HG03097 (cell line): Measurements from ENCODE around the gene LIPN.
"Not testable (repeated sequence)": the region's sequence is repeated elsewhere in the genome, so short reads cannot be mapped to it uniquely, and the experiment has no call there.

Experiments
- ATAC-seq: cut with Tn5 transposase; IDR thresholded peaks from one replicate; pipeline ENCODE4 v1.9.1; 2021; ENCODE audit not compliant: unreplicated experiment, low FRiP score

LIPN gene, protein sequence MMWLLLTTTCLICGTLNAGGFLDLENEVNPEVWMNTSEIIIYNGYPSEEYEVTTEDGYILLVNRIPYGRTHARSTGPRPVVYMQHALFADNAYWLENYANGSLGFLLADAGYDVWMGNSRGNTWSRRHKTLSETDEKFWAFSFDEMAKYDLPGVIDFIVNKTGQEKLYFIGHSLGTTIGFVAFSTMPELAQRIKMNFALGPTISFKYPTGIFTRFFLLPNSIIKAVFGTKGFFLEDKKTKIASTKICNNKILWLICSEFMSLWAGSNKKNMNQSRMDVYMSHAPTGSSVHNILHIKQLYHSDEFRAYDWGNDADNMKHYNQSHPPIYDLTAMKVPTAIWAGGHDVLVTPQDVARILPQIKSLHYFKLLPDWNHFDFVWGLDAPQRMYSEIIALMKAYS

DNA sequence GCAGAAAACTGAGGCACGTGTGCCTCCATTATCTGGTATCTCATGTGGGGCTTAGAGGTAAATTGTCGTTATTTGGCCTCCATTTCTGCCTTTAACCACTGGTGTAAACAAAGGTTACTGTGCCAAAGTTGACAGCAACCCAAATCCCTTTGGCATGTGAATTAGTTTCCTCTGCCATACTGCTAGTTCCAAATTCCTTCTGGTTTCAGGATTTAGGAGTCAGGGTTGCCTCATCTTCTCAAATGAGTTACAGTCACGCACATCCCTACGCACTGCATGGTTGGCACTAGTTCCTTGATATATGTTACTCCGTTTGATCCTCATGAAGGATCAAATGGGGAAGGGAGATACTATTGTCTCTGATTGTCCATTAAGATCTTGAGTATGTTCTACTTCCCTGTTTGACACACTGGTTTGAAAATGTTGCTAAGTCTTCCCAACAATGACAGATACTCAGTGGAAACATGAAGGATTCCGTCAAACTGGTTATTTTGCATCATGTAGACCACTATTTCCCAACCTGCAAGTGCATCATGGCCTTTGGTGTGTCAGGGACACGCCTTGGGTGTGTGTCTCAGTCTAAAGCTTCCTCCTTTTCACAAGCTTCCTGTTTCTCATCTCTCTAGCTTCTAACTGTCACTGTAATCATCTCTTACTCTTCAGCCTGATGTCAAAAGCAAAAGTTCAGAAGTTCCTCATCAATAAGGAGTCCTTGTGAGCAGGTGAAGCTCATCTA is at the start of gene LIPN:
LIPN (plus strand) TSS at position 655 of the 736 bp plus-strand sequence. CDS start 1,386 bp downstream, outside the sequence.
- ATAC-seq: no peak

DNA sequence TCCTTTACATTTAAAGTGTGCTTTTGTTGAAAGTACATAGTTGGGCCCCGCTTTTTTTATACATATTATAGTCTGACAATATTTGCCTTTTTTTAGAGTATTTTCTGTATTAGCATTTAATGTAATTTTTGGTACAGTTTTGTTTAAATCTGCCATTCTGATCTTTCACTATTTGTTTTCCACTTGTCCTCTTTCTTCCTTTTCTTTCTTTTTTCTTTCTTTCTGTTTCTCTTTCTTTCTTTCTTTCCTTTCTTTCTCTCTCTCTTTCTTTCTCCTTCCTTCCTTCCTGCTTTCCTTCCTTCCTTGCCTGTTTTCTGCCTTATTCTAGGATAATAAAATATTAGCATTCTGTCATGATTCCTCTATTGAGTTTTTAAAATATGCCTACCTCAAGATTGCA is 44.3 kb upstream of the LIPN start:
- no peak for ATAC-seq

DNA sequence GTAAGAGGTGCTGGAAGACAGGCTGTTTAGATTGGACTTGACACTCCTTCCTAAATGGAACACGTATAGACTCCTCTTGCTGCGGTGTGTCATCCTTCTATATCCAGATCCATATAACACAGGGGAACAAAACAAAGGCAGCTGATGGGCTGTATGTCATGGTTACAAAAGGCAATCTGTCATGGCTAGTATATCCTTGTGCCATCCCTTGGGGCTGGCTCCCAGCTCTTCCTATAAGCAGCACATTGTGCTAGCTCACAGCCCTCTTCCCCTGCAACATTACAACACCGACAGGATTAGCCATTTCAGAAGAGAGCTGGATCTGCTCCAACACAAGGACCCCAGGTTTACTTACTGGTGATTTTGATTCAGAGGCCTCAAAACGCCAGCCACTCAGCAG is 38.4 kb upstream of the LIPN start:
- no peak for ATAC-seq

DNA sequence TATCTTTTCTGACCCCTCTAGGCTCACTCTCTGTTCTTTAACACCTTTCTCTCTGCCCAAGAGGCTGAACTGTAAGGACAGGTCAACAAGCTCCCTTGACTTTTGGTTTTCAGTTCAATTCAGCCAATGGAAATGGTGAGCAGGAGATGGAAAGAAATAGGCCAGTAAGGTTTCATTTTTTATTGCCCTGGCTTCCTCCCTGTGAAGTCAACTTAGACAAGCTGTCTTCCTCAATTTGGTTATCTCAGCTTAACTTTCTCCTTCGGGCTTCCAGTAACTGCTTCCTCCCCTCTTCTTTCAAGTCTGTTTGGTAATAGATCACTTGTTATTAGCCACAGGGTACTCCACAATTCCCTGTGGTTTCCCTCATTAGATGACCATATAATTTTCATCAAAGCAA is 34.0 kb upstream of the LIPN start:
- no peak for ATAC-seq

DNA sequence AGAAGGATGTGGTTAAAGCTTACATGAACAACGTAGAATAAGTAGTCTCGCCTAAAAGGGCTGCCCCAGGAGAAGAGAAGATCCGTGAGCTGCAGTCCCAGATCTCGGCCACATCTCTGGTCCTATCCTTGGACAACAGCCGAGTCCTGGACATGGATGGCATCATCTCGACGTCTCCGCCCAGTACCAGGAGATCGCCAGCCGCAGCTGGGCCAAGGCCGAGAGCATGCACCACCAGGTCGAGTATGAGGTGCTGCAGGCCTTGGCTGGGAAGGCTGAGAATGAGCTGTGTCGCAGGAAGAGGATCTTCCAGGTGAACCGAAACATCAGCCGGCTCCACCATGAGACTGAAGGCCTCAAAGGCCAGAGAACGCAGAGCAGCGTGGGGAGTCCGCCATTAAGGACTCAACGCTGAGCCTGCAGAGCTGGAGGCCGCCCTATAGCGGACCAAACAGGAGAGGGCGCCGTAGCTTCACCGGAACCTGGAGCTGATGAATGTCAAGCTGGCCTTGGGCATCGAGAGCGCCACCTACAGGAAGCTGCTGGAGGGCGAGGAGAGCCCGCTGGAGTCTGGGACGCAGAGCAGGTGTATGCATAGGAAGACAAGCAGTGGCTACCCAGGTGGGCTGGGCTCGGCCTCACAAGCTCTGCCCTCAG is 31.6 kb upstream of the LIPN start:
- ATAC-seq: no peak

DNA sequence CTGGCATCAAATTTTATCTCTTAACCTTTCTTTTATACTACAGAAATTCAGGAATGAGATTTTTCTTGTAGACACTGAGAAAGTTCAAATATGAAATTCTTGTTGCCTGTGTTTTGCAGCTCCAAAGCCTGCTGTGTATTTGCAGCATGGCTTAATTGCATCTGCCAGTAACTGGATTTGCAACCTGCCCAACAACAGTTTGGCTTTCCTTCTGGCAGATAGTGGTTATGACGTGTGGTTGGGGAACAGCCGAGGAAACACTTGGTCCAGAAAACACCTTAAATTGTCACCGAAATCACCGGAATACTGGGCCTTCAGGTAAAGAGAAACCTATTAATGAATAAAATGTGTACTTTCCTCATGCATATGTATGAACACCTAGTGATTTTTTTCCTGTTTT is 29.0 kb upstream of the LIPN start:
- ATAC-seq: no peak

DNA sequence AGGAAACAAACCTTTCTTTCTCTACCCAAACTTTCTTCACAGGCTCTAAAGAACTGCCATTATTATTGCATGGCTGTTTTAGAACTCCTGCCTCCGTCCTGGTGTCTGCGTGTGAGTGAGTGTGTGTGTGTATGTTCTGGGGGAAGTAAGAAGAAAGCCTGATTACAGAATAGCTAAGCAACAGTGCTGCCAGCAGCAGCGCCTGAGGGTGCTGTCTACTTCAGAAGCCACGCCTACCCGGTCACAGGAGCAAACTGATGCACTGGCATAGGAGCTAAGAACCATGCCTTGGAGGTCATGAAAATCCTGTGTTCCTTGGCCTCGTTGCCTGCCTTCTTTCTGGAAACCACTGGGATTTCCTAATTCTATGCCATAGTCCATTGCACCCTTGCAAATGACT is 28.5 kb upstream of the LIPN start:
- no peak for ATAC-seq

DNA sequence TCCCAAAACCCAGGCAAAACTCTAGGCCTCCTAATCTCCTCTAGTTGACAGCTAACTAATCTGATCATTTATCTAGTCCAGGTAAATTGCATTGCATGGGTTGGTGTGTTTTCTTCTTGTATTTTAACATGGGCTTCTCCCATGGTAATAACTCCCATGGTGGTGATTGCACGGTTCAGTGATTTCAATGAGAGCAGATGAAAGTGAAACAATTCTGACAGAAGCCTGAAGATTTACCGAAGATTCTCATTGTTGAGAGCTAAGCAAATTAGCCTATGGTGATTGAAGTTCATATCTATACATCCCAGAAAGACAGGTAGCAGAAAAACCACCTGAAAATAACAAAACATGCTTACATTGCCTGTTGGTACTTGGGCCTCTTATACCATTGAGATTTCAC is 26.6 kb upstream of the LIPN start:
- no peak for ATAC-seq

DNA sequence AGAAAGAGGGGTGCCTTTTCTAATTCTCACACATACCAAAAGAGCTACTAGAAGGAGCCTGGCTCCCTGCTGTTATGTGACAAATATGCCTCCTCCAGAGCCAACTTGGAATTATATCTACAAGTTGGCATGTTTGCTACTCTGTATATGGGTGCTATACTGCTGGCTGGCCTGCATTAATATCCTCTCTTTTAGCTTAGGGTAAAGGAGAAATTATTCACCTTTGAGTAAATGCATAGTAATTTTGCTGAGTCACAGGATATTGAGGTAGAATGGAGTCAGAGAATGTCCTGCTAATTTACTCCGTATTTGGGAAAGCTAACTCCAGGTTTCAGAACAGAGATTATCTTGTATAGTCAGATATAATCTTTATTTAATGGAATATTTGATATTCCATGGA is 24.2 kb upstream of the LIPN start:
- no peak for ATAC-seq

DNA sequence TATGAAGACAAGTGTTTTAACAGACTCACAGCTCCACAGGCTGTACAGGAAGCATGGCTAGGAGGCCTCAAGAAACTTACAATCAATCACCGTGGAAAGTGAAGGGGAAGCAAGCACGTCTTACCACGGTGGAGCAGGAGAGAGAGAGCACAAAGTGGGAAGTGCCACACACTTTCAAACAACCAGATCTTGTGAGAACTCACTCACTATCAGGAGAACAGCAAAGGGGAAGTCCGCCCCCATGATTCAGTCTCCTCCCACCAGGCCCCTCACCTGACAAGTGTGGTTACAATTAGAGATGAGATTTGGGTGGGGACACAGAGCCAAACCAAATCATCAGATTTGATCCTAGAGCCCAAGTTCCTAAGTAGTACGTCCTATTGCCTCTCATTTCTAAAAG is 17.9 kb upstream of the LIPN start:
- ATAC-seq: not testable (repeated sequence)

DNA sequence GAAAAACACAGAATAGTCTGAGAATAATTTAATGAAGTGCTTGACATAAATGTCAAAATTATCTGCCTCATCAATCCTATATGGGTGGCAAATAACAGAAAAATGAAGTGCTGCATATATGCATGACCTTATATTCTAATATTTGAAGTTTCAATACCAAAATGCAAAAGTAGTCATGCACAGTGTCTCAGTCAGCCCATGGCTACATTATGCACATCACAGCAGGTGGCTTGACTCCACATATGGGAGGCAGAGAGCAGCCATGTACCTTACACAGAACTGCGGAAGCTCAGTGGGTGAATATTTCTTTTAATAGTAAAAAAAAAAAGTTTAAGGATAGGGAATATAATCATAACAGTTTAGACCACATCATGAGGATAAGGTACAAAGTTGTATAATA is 17.4 kb upstream of the LIPN start:
- no peak for ATAC-seq

DNA sequence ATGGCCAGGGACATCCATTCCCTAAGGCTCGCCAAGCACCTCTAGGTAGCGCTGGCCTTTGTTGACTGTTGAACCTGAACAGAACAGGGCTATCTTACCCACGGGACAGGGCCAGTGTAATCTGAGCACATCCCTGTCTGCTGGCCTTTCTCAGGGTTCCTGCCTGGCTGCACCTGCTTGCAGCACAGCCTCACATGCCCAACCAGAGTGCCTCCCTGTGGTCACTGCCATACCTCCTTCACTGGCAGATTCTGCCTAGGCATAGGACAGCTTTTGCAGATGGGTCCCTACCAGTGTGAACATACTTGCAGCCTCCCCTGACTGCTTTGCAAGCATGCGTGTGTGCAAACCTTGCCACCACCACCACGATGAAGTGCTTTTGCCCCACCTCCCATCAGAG is 15.8 kb upstream of the LIPN start:
- ATAC-seq: no peak

DNA sequence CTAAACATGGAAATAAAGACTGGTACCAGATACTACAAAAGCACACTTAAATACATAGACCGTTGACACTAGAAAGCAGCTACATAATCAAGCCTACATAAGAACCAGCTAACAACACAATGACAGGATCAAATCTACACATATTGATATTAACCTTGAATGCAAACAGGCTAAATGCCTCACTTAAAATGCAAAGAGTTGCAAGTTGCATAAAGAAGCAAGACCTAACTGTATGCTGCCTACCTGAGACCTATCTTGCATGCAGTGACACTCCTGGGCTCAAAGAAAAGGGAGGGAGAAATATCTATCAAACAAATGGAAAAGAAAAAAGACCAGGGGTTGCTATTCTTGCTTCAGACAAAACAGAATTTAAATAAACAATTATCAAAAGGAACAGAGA is 14.2 kb upstream of the LIPN start:
- no peak for ATAC-seq

DNA sequence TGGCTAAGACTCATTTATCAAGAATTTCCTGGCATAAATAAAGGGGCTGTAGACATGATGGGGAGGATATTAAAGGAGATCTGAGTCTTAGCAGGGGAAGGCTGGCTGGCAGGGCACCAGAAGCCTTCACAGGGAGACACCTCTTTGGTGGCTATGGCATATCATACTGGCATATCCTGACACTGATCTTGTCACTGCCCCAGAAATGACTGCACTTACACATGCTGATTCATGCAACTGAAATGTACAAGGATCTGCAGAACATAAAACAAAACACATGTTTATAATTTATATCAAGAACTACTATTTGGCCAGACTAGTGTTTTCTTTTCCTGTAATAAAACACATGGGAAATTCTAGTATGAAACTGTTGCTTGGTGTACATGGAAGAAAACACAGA is 5.5 kb upstream of the LIPN start:
- ATAC-seq: no peak

DNA sequence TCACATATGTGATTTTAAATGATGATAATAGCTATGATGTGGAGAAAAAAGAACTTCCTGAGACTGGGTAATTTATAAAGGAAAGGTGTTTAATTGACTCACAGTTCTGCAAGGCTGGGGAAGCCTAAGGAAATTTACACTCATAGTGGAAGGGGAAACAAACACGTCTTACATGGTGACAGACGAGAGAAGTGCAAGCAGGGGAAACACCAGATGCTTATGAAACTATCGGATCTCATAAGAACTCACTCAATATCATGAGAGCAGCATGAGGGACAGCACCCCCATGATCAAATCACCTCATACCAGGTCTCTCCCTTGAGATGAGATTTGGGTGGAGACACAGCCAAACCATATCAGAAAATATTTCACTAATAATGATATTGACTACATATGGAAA is 4.1 kb upstream of the LIPN start:
- ATAC-seq: no peak

DNA sequence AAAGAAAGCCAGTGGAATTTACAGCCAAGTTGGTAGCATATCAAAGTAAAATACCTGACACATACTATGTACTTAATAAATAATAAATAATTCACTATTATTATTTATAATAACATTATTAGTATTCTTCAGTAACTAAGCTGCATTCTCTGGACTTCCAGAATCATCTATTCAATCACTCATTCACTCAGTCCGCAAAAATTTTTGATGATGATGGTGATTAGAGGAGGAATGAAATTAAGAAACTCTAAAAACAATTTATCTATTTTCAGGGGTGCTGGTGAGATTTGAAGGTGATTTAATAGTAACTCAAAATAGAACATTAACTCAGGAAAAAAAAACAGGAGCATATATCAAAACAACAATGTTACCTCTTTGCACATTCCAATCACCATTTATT is 3.2 kb upstream of the LIPN start:
- no peak for ATAC-seq

DNA sequence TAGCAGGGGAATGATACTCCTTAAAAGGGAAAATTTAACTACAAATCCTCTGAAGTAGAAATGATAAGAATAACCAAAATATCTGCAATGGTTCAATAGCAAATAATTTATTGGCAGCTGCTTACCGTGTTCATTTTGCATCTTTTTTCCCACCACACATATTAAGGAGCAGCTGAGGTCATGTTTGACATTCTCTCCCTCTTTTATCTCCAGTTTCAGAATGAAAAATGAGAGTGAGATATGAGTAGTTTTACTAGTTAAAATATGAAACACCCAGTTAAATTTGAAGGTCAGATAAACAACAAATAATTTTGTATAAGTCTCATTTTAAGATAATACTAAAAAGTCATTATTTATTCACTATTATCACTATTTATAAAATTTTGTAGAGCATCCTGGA is 3.1 kb downstream of the LIPN start:
- ATAC-seq: no peak

DNA sequence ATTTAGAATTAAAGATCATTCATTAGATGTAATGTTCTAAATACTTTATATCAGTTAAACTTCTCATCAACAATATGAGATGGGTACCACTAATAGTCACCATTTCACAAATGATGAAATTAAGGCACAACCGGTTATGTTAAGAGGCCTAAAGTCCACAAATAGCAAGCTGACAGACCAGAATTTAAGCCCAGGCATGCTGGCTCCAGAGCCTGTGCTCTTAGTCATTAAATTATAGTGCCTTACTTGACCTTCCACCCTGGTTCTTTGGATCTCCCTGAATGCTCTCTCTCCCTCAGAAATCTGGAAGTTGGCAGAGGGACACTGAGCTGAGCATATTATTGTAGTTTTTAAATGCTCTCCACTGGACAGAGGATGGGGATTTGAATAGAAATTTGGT is 3.6 kb downstream of the LIPN start:
- ATAC-seq: no peak

DNA sequence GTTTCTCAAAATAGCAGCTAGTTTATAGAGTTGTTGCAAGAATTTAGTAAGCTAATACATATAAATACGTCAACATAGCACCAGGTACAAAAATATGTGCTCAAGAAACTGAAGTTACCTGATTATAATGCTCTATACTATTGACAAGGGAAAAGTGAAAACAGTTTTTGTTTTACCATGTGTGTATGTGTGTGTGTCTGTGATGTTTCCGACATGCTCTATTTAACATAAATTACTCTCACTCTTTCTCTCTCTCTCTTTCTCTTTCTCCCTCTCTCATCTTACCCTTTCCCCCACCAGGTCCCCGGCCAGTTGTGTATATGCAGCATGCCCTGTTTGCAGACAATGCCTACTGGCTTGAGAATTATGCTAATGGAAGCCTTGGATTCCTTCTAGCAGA is 4.3 kb downstream of the LIPN start:
- no peak for ATAC-seq

DNA sequence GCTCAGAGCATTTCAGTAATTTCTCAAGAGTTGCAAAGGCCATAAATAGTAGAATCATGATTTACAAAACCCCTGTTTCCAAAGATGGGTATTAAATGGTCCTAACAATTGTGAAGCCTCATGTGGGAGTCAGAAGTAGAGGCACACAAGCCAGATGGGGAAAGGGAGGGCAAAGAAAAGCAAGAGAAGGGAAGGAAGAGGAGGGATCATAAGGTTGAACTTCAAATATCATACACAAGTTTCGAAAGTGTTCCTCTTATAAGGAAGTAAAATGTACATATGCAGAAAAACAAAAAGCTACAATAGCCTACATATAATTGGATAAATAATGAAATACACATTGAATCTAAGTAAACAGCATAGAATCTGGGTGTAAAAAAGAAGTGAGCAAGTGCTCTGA is 6.0 kb downstream of the LIPN start:
- ATAC-seq: no peak

DNA sequence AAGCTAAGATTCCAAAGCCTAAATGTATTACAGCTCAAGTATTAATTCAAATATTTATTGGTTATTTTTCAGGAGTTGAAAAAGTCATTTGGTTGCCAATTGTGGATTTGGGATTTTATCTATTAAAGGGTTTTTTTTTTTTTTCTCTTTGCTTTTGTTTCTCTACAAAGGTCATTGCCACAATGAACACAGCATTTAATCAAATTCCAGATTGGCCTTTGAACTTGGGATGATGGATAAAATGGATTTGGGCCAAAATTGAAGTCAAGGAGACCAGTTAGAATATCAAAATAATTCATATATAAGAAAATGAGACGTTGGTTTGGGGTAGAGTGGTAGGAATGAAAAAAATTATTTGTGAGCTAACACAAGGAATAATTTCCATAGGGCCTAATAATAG is 9.6 kb downstream of the LIPN start:
- no peak for ATAC-seq

DNA sequence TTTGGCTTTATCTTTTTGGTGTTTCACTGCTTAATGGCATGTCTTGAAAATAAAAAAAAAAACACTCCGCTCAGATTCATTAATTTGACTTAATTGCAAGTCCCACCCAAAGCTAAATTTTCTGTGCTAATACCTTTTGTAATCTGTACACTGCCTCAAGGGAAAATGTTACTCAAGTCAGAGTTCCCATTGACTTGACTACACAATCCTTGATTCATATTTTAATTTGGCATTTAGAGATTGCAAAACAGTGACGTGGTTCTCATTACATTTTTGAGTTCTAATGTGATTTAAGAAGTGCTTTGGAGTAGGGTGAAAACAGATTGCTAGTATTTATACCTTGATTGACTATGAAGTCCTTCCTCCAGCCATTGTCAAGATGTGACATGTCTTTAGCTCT is 21.4 kb downstream of the LIPN start:
- ATAC-seq: no peak
